ENCODE data around the gene KLHL18.
A peak's percentile ranks its signal among the peaks of the same experiment; 100 is the strongest.
"Not testable (repeated sequence)": the region's sequence is repeated elsewhere in the genome, so short reads cannot be mapped to it uniquely, and the experiment has no call there.

KLHL18 gene

DNA sequence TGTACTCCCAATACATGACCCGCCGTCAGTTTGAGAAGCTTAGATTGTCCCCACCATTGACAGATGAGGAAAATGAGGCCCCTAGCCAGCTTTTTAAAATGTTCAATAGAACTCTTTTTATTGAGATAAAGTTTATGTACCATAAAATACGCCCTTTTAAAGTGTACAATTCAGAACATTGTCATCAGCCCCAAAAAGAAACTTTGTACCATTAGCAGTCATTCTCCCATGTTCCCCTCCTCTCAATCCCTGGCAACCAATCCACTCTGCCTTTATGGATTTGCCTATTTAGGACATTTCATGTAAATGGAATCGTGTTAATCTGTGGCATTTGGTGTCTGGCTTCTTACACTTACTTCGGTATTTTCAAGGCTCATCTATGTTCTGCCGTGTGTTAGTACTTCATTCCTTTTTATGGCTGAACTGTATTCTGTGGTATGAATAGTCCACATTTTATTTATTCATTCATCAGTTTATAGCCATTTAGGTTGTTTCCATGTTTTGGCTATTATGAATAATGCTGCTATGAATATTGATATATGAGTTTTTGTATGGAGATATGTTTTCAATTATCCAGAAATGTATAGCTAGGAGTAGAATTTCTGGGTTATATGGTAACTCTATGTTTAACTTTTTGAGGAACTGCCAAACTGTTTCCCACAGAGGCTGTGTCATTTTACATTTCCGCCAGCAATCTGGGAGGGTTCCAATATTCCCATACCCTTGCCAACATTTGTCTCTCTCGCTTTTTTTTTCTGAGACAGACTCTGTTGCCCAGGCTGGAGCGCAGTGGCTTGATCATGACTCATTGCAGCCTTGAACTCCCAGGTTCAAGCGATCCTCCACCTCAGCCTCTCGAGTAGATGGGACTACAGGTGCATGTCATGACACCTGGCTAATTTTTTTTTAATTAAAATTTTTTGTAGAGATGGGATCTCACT lies 82.7 kb downstream of the KLHL18 start:
- CTCF ChIA-PET, result no interaction called here
- TF ChIP-seq FOXA1 (IDR thresholded peaks at IDR 0.05) (no peak), CTBP1 (IDR thresholded peaks at IDR 0.05; ENCODE audit: borderline replicate concordance) (no peak)
- POLR2A ChIA-PET, result interaction anchor here (1.0 kb wide), 1 partner anchor 15 kb away, joined by 4 read pairs; the partner anchor contains the start of gene PTPN23
- DNase-seq (ENCODE audit: extremely low spot score), result no peak

DNA sequence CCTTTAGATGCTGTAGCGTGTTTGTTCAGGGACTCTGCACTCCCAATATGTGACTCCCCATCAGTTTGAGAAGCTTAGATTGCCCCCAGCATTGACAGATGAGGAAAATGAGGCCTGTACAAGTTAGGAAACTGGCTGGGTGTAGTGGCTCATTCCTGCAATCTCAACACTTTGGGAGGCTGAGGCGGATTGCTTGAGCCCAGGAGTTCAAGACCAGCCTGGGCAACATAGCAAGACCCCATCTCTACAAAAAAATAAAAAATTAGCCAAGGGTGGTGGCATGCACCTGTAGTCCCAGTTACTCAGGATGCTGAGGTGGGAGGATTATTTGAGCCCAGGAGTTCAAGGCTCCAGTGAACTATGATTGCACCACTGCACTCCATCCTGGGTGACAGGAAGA lies 84.1 kb downstream of the KLHL18 start:
- no peak for DNase-seq (ENCODE audit: extremely low spot score)
- TF ChIP-seq SUZ12 (IDR thresholded peaks at IDR 0.05), result no peak
- no peak for TF ChIP-seq FOXK2 (IDR thresholded peaks at IDR 0.05)
- TF ChIP-seq HDGF (IDR thresholded peaks at IDR 0.05; ENCODE audit: borderline replicate concordance), result no peak
- TF ChIP-seq L3MBTL2 (conservative IDR thresholded peaks at IDR 0.05), result no peak
- POLR2A ChIA-PET, result no interaction called here
- CTCF ChIA-PET, result interaction anchor here (0.5 kb wide), 1 partner anchor 42 kb away, joined by 5 read pairs; no protein-coding TSS in a partner anchor

DNA sequence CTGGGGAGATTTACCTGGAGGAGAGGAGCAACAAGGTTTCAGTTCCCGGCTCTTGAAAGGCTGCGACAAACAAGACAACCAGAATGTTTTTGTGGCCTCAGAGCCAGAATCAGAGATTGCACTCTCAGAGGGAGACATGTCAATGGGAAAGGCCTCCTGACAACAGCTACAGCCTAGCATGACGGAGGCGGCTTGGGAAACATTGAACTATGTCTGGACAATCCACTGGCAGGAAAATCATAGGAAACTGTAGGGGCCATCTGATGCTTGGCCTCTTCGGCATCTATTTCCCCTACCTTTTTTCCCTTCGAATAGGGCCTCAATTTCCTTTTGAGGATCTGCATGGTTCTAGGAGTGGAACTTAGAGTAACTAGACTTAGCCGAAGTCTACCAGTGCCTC lies 84.9 kb downstream of the KLHL18 start:
- CTCF ChIA-PET, result interaction anchor here (0.6 kb wide), 2 partner anchors 151 to 203 kb away, joined by 3 read pairs; no protein-coding TSS in a partner anchor
- POLR2A ChIA-PET, result no interaction called here
- DNase-seq (ENCODE audit: extremely low spot score), result no peak
- TF ChIP-seq ARNT (IDR thresholded peaks at IDR 0.05) (no peak), NFRKB (IDR thresholded peaks at IDR 0.05) (no peak), SUZ12 (IDR thresholded peaks at IDR 0.05) (no peak), PKNOX1 (IDR thresholded peaks at IDR 0.05) (no peak), CTBP1 (IDR thresholded peaks at IDR 0.05; ENCODE audit: borderline replicate concordance) (no peak), LEF1 (IDR thresholded peaks at IDR 0.05; ENCODE audit: borderline replicate concordance) (no peak), ZNF384 (IDR thresholded peaks at IDR 0.05) (no peak), ELF4 (IDR thresholded peaks at IDR 0.05) (no peak), FOXM1 (IDR thresholded peaks at IDR 0.05; ENCODE audit: borderline replicate concordance) (no peak), L3MBTL2 (conservative IDR thresholded peaks at IDR 0.05) (no peak), FOXA1 (IDR thresholded peaks at IDR 0.05) (no peak), BHLHE40 (IDR thresholded peaks at IDR 0.05; ENCODE audit: borderline replicate concordance) (no peak), TARDBP (IDR thresholded peaks at IDR 0.05) (no peak), HDGF (IDR thresholded peaks at IDR 0.05; ENCODE audit: borderline replicate concordance) (no peak), SP1 (IDR thresholded peaks at IDR 0.05) (no peak), FOXK2 (IDR thresholded peaks at IDR 0.05) (no peak)

- CTCF ChIA-PET; DNase-seq (ENCODE audit: extremely low spot score): not testable (repeated sequence)
- POLR2A ChIA-PET, result interaction anchor here (1.8 kb wide), 1 partner anchor 11 kb away, joined by 8 read pairs; the partner anchor contains the start of gene PTPN23
Measured at GRCh38 chr3:47370020-47370419, 87.3 kb downstream of the KLHL18 start.

- CTCF ChIA-PET, result interaction anchor here (0.6 kb wide), 1 partner anchor 8 kb away, joined by 3 read pairs; no protein-coding TSS in a partner anchor
- TF ChIP-seq BHLHE40 (IDR thresholded peaks at IDR 0.05; ENCODE audit: borderline replicate concordance) (no peak), PKNOX1 (IDR thresholded peaks at IDR 0.05) (no peak), FOXM1 (IDR thresholded peaks at IDR 0.05; ENCODE audit: borderline replicate concordance) (no peak), L3MBTL2 (conservative IDR thresholded peaks at IDR 0.05) (no peak), ARNT (IDR thresholded peaks at IDR 0.05) (no peak), CTBP1 (IDR thresholded peaks at IDR 0.05; ENCODE audit: borderline replicate concordance) (no peak), HDGF (IDR thresholded peaks at IDR 0.05; ENCODE audit: borderline replicate concordance) (no peak), SUZ12 (IDR thresholded peaks at IDR 0.05) (no peak), TARDBP (IDR thresholded peaks at IDR 0.05) (no peak), FOXA1 (IDR thresholded peaks at IDR 0.05) (no peak), ELF4 (IDR thresholded peaks at IDR 0.05) (no peak), FOXK2 (IDR thresholded peaks at IDR 0.05) (no peak), SP1 (IDR thresholded peaks at IDR 0.05) (no peak), LEF1 (IDR thresholded peaks at IDR 0.05; ENCODE audit: borderline replicate concordance) (no peak), ZNF384 (IDR thresholded peaks at IDR 0.05) (no peak), NFRKB (IDR thresholded peaks at IDR 0.05) (no peak)
- DNase-seq (ENCODE audit: extremely low spot score), result peak; percentile 43
- POLR2A ChIA-PET, result interaction anchor here (1.8 kb wide), 1 partner anchor 10 kb away, joined by 8 read pairs; the partner anchor contains the start of gene PTPN23
Measured at GRCh38 chr3:47370887-47371697, 88.3 kb downstream of the KLHL18 start.

- no peak for DNase-seq (ENCODE audit: extremely low spot score)
- ChIA-PET CTCF (interaction anchor here (0.8 kb wide), 1 partner anchor 93 kb away, joined by 3 read pairs; no protein-coding TSS in a partner anchor), POLR2A (no interaction called here)
- TF ChIP-seq L3MBTL2 (conservative IDR thresholded peaks at IDR 0.05) (no peak), FOXM1 (IDR thresholded peaks at IDR 0.05; ENCODE audit: borderline replicate concordance) (no peak), NFRKB (IDR thresholded peaks at IDR 0.05) (no peak), ARNT (IDR thresholded peaks at IDR 0.05) (no peak), FOXA1 (IDR thresholded peaks at IDR 0.05) (no peak), HDGF (IDR thresholded peaks at IDR 0.05; ENCODE audit: borderline replicate concordance) (no peak), PKNOX1 (IDR thresholded peaks at IDR 0.05) (no peak)
Measured at GRCh38 chr3:47374587-47374986, 91.8 kb downstream of the KLHL18 start.
